HUES64 (cell line): ENCODE data around the gene SRGN. TPM values are rescaled to one million over a fixed set of nuclear protein-coding genes. Genes with fewer than 3 reads are reported as not detected.
"Not testable (repeated sequence)": the region's sequence is repeated elsewhere in the genome, so short reads cannot be mapped to it uniquely, and the experiment has no call there.

Source experiments
- H3K27ac ChIP-seq: 2 replicates; pipeline ENCODE4 v1.7.0; 2013; ENCODE audit warnings: low read depth, low read length, inconsistent platforms
- H3K27me3 ChIP-seq: 2 replicates; pipeline ENCODE4 v1.6.1; 2013; ENCODE audit warnings: mild to moderate bottlenecking, low read length; ENCODE audit not compliant: insufficient read depth
- H3K36me3 ChIP-seq: 2 replicates; pipeline ENCODE4 v1.6.1; 2013; ENCODE audit warnings: mild to moderate bottlenecking, low read length; ENCODE audit not compliant: insufficient read depth
- H3K4me1 ChIP-seq: 2 replicates; pipeline ENCODE4 v1.6.1; 2013; ENCODE audit warnings: mild to moderate bottlenecking, low read length, moderate library complexity; ENCODE audit not compliant: insufficient read depth
- H3K4me3 ChIP-seq: 2 replicates; pipeline ENCODE4 v1.5.1; 2013; ENCODE audit warnings: mild to moderate bottlenecking, low read length, moderate library complexity
- H3K9ac ChIP-seq: 2 replicates; pipeline ENCODE4 v1.6.1; 2013; ENCODE audit warnings: mild to moderate bottlenecking, low read depth, low read length
- H3K9me3 ChIP-seq: 2 replicates; pipeline ENCODE4 v1.6.1; 2013; ENCODE audit warnings: low read depth, low read length; ENCODE audit not compliant: insufficient read depth
- WGBS: fragments of 150-250, 120-280 bp; methylation state at CpG from one replicate; pipeline ENCODE4 v1.1.7; 2013; ENCODE audit warnings: missing lambda C conversion rate; 5-methylcytosine and 5-hydroxymethylcytosine counted together
- polyA plus RNA-seq, 2 experiments: library from polyadenylated mRNA; stranded (reverse); fragments of 50-300 nt; gene quantifications; one replicate each; pipeline ENCODE4 v1.2.3, GENCODE V29; 2013

SRGN gene, protein sequence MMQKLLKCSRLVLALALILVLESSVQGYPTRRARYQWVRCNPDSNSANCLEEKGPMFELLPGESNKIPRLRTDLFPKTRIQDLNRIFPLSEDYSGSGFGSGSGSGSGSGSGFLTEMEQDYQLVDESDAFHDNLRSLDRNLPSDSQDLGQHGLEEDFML
- not detected for polyA plus RNA-seq (2013, experiment 1 of 2)
- polyA plus RNA-seq (2013, experiment 2 of 2) = not detected

- no peak within 1 kb of the TSS for H3K27ac ChIP-seq
- no peak within 1 kb of the TSS for H3K4me3 ChIP-seq
- H3K9ac ChIP-seq = no peak within 1 kb of the TSS
- no peaks in the 10 kb centered on the region for H3K36me3 ChIP-seq
- H3K4me1 ChIP-seq = peaks cover 8% of the 10 kb centered on the region
- no peaks in the 10 kb centered on the region for H3K27me3 ChIP-seq
- 88% methylated on average over 9 of the region's 10 CpGs for WGBS
- no peaks in the 10 kb centered on the region for H3K9me3 ChIP-seq
Observed at GRCh38 chr10:69087590-69088470, at the start of gene SRGN. Gene SRGN, plus strand, starts transcription at chr10:69088103. Its CDS starts 55 bp downstream, at chr10:69088158.

DNA sequence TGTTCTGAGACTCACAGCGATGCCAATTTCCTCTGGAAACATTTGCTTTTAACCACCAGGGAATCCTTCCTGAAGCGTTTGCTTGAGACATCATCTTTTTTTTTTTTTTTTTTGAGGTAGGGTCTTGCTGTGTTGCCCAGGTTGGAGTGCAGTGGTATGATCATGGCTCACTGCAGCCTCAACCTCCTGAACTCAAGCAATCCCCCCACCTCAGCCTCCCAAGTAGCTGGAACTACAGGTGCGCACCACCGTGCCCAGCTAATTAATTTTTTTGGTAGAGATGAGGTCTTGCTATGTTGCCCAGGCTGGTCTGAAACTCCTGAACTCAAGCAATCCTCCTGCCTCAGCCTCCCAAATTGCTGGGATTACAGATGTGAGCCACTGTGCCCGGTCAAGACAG lies 47.0 kb upstream of the SRGN start:
- H3K27ac ChIP-seq, H3K4me1 ChIP-seq, H3K9ac ChIP-seq, H3K27me3 ChIP-seq, H3K4me3 ChIP-seq, H3K9me3 ChIP-seq, H3K36me3 ChIP-seq: not testable (repeated sequence)
- 84% methylated on average over 1 of the region's 5 CpGs for WGBS

DNA sequence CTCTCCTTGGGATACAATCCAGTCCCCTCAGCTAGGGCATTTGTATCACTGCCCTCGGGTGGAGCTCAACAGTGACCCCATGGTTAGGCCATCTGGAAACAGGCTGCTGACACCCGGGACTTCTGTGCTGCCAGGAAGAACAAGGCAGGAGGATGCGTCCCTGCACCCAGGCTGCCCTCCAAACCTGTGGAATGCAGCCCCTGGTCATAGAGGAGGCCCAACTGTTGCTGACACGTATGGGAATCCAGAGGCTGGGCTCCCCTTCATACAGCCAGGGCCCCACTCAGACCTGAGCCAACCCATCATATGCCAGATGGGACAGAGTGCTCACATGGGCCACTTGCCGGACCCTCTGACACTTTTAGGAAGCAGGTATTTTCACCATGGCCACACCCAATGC lies 45.5 kb upstream of the SRGN start:
- Histone ChIP-seq H3K9ac (no peak overlapping the region), H3K36me3 (no peaks in the 10 kb centered on the region), H3K4me1 (no peaks in the 10 kb centered on the region), H3K27ac (no peak overlapping the region), H3K9me3 (no peaks in the 10 kb centered on the region), H3K27me3 (no peaks in the 10 kb centered on the region), H3K4me3 (no peak overlapping the region)
- 93% methylated on average over 5 of the region's 5 CpGs for WGBS

GRCh38 chr10:69042838-69043237 lies 45.1 kb upstream of the SRGN start:
- H3K9ac ChIP-seq = no peak overlapping the region
- H3K27me3 ChIP-seq = no peaks in the 10 kb centered on the region
- H3K4me3 ChIP-seq = no peak overlapping the region
- no peaks in the 10 kb centered on the region for H3K36me3 ChIP-seq
- no peaks in the 10 kb centered on the region for H3K4me1 ChIP-seq
- H3K9me3 ChIP-seq = no peaks in the 10 kb centered on the region
- 95% methylated on average over 6 of the region's 6 CpGs for WGBS
- no peak overlapping the region for H3K27ac ChIP-seq

- 88% methylated on average over 9 of the region's 10 CpGs for WGBS
- no peak overlapping the region for H3K9ac ChIP-seq
- H3K27ac ChIP-seq = no peak overlapping the region
Observed at GRCh38 chr10:69043931-69044531, 43.9 kb upstream of the SRGN start.

DNA sequence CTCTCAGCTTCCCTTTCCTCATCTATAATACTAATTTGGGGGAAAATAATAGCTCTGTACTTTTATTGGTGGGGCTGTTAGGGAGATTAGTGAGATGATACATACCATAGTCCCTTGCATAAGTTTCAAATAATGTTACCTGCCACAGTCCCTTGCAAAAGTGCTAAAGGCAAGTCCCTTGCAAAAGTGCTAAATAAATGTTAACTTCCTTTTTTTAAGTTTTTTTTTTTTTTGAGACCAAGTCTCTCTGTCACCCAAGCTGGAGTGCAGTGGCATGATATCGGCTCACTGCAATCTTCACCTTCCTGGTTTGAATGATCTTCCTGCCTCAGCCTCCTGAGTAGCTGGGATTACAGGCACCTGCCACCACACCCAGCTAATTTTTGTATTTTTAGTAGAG lies 43.4 kb upstream of the SRGN start:
- no peak overlapping the region for H3K9ac ChIP-seq
- H3K4me3 ChIP-seq = no peak overlapping the region
- WGBS = 94% methylated on average over 1 of the region's 1 CpG
- no peaks in the 10 kb centered on the region for H3K36me3 ChIP-seq
- no peaks in the 10 kb centered on the region for H3K9me3 ChIP-seq
- H3K27me3 ChIP-seq = no peaks in the 10 kb centered on the region
- no peak overlapping the region for H3K27ac ChIP-seq
- no peaks in the 10 kb centered on the region for H3K4me1 ChIP-seq

More at GRCh38 chr10:69043931-69044531, 43.9 kb upstream of the SRGN start:
- Histone ChIP-seq H3K36me3 (no peaks in the 10 kb centered on the region), H3K4me1 (no peaks in the 10 kb centered on the region), H3K4me3 (no peak overlapping the region), H3K27me3 (no peaks in the 10 kb centered on the region), H3K9me3 (no peaks in the 10 kb centered on the region)

GRCh38 chr10:69045441-69046300 lies 42.2 kb upstream of the SRGN start:
- no peaks in the 10 kb centered on the region for H3K4me1 ChIP-seq
- no peaks in the 10 kb centered on the region for H3K36me3 ChIP-seq
- no peak overlapping the region for H3K4me3 ChIP-seq
- H3K9ac ChIP-seq = no peak overlapping the region
- no peaks in the 10 kb centered on the region for H3K27me3 ChIP-seq
- no peaks in the 10 kb centered on the region for H3K9me3 ChIP-seq
- no peak overlapping the region for H3K27ac ChIP-seq
- 86% methylated on average over 6 of the region's 6 CpGs for WGBS

- Histone ChIP-seq H3K4me3 (no peak overlapping the region), H3K27ac (no peak overlapping the region), H3K27me3 (no peaks in the 10 kb centered on the region), H3K9ac (no peak overlapping the region), H3K36me3 (no peaks in the 10 kb centered on the region), H3K4me1 (peaks cover 4% of the 10 kb centered on the region; the same call in 1 of the 2 replicates), H3K9me3 (no peaks in the 10 kb centered on the region)
- 99% methylated on average over 3 of the region's 4 CpGs for WGBS
Observed at GRCh38 chr10:69047111-69047832, 40.6 kb upstream of the SRGN start.

GRCh38 chr10:69048103-69048502 lies 39.8 kb upstream of the SRGN start:
- no peak overlapping the region for H3K4me3 ChIP-seq
- no peaks in the 10 kb centered on the region for H3K27me3 ChIP-seq
- peaks cover 11% of the 10 kb centered on the region; the same call in 1 of the 2 replicates for H3K4me1 ChIP-seq
- H3K27ac ChIP-seq = no peak overlapping the region
- H3K9ac ChIP-seq = no peak overlapping the region
- H3K36me3 ChIP-seq = no peaks in the 10 kb centered on the region
- no peaks in the 10 kb centered on the region for H3K9me3 ChIP-seq
- 81% methylated on average over 8 of the region's 8 CpGs for WGBS

DNA sequence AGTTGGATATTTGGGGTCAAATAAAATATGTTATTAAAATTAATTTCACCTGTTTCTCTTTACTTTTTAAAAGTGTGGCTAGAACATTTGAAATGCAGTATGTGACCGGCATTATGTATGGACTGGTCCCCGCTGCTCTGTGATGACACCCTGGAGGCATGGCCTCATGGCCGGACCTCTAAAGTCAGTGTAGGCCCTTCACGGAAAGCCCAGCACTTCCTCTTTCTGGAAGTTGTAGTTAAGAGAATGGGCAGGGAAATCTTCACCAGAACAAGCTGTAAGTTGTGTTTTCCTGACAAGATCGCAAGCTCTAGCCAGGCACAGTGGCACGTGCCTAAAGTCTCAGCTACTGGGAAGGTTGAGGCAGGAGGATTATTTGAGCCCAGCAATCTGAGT lies 38.3 kb upstream of the SRGN start:
- Histone ChIP-seq H3K4me3 (no peak overlapping the region), H3K27me3 (no peaks in the 10 kb centered on the region), H3K36me3 (no peaks in the 10 kb centered on the region), H3K27ac (no peak overlapping the region), H3K9ac (no peak overlapping the region), H3K4me1 (peaks cover 11% of the 10 kb centered on the region; the same call in 1 of the 2 replicates), H3K9me3 (no peaks in the 10 kb centered on the region)
- 90% methylated on average over 6 of the region's 6 CpGs for WGBS
